Spleen (tissue), 7 donors: ENCODE data around the gene CYTH4.

ENCODE experiments used
- POLR2AphosphoS5 ChIP-seq, 3 donors: sonication (generic); formaldehyde crosslinking; IDR thresholded peaks; one replicate each; pipeline ENCODE4 v1.5.1; 2017; ENCODE audit warnings: antibody characterized with exemption in 3 of 3
- TF ChIP-seq, protein P1 (sequence below), 11 experiments: fragments of 200-600 bp in 7 of 11; fragments of 450-650 bp in 4 of 11; sonication (generic) in 4 of 11; IDR thresholded peaks in 8 of 11; conservative IDR thresholded peaks in 3 of 11; 1 replicate in 7 of 11; 2 replicates in 4 of 11; pipeline versions ENCODE4 v1.4.0 to v1.8.0; 2016 to 2021; ENCODE audit warnings: antibody characterized with exemption in 11 of 11, inconsistent platforms in 4 of 11, mild to moderate bottlenecking in 1 of 11
- donor health status: DM: no; HTN: no; CAD: no; lungs with moderate emphysema.
- donor health status: DM: no; HTN: no; CAD: no.
- donor health status: DM: no; HTN: no; CAD: no.

- TF ChIP-seq POLR2AphosphoS5 (IDR thresholded peaks at IDR 0.05) = no peak
- TF ChIP-seq, protein P1, sequence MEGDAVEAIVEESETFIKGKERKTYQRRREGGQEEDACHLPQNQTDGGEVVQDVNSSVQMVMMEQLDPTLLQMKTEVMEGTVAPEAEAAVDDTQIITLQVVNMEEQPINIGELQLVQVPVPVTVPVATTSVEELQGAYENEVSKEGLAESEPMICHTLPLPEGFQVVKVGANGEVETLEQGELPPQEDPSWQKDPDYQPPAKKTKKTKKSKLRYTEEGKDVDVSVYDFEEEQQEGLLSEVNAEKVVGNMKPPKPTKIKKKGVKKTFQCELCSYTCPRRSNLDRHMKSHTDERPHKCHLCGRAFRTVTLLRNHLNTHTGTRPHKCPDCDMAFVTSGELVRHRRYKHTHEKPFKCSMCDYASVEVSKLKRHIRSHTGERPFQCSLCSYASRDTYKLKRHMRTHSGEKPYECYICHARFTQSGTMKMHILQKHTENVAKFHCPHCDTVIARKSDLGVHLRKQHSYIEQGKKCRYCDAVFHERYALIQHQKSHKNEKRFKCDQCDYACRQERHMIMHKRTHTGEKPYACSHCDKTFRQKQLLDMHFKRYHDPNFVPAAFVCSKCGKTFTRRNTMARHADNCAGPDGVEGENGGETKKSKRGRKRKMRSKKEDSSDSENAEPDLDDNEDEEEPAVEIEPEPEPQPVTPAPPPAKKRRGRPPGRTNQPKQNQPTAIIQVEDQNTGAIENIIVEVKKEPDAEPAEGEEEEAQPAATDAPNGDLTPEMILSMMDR (IDR thresholded peaks at IDR 0.05 in 8 of 11, conservative IDR thresholded peaks at IDR 0.05 in 3 of 11) = no peak
Measured at GRCh38 chr22:37358917-37359316, 76.6 kb downstream of the CYTH4 start.
